Liver (tissue), 3 donors: ENCODE data around the gene RAB18.

ENCODE experiments used
- CTCF ChIP-seq: fragments of 150-350 bp; IDR thresholded peaks from 2 replicates; pipeline ENCODE4 v1.5.1; 2017; ENCODE audit warnings: improper control_type of control experiment, low read depth, low read length; ENCODE audit not compliant: missing input control
- FOXA1 ChIP-seq: IDR thresholded peaks from 2 replicates; pipeline ENCODE4 v1.6.1; 2016; ENCODE audit warnings: antibody characterized with exemption
- GABPA ChIP-seq, 2 donors: IDR thresholded peaks in 1 of 2; conservative IDR thresholded peaks in 1 of 2; 2 replicates each; pipeline ENCODE4 v1.6.1; 2016; ENCODE audit warnings: antibody characterized with exemption in 2 of 2, mild to moderate bottlenecking in 1 of 2, moderate library complexity in 1 of 2
- HNF4G ChIP-seq: IDR thresholded peaks from 2 replicates; pipeline ENCODE4 v1.6.1; 2016; ENCODE audit warnings: antibody characterized with exemption
- NR2F2 ChIP-seq: IDR thresholded peaks from 2 replicates; pipeline ENCODE4 v1.6.1; 2016; ENCODE audit warnings: antibody characterized with exemption
- RAD21 ChIP-seq, 2 donors: IDR thresholded peaks; 2 replicates each; pipeline ENCODE4 v1.6.1; 2016; ENCODE audit warnings: antibody characterized with exemption in 2 of 2, mild to moderate bottlenecking in 2 of 2
- TAF1 ChIP-seq: conservative IDR thresholded peaks from 2 replicates; pipeline ENCODE4 v1.6.1; 2016; ENCODE audit warnings: antibody characterized with exemption, mild to moderate bottlenecking
- TF ChIP-seq, protein P1 (sequence below): IDR thresholded peaks from 2 replicates; pipeline ENCODE4 v1.6.1; 2016; ENCODE audit warnings: antibody characterized with exemption
- TF ChIP-seq, protein P2 (sequence below): IDR thresholded peaks from 2 replicates; pipeline ENCODE4 v1.6.1; 2016; ENCODE audit warnings: antibody characterized with exemption, mild to moderate bottlenecking
- TF ChIP-seq, protein P3 (sequence below): IDR thresholded peaks from 2 replicates; pipeline ENCODE4 v1.6.1; 2016; ENCODE audit warnings: antibody characterized with exemption
- donor health status: healthy.
- donor health status: healthy.

GRCh38 chr10:27527666-27528295, 23.7 kb downstream of the RAB18 start:
- TF ChIP-seq CTCF (no peak), HNF4G (no peak), TAF1 (no peak), FOXA1 (no peak), RAD21 (IDR thresholded peaks at IDR 0.05) (no peak), NR2F2 (no peak), GABPA (IDR thresholded peaks at IDR 0.05 in 1 of 2, conservative IDR thresholded peaks at IDR 0.05 in 1 of 2) (no peak)
- TF ChIP-seq, protein P1, sequence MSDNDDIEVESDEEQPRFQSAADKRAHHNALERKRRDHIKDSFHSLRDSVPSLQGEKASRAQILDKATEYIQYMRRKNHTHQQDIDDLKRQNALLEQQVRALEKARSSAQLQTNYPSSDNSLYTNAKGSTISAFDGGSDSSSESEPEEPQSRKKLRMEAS: no peak
- TF ChIP-seq, protein P2, sequence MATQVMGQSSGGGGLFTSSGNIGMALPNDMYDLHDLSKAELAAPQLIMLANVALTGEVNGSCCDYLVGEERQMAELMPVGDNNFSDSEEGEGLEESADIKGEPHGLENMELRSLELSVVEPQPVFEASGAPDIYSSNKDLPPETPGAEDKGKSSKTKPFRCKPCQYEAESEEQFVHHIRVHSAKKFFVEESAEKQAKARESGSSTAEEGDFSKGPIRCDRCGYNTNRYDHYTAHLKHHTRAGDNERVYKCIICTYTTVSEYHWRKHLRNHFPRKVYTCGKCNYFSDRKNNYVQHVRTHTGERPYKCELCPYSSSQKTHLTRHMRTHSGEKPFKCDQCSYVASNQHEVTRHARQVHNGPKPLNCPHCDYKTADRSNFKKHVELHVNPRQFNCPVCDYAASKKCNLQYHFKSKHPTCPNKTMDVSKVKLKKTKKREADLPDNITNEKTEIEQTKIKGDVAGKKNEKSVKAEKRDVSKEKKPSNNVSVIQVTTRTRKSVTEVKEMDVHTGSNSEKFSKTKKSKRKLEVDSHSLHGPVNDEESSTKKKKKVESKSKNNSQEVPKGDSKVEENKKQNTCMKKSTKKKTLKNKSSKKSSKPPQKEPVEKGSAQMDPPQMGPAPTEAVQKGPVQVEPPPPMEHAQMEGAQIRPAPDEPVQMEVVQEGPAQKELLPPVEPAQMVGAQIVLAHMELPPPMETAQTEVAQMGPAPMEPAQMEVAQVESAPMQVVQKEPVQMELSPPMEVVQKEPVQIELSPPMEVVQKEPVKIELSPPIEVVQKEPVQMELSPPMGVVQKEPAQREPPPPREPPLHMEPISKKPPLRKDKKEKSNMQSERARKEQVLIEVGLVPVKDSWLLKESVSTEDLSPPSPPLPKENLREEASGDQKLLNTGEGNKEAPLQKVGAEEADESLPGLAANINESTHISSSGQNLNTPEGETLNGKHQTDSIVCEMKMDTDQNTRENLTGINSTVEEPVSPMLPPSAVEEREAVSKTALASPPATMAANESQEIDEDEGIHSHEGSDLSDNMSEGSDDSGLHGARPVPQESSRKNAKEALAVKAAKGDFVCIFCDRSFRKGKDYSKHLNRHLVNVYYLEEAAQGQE: no peak
- TF ChIP-seq, protein P3, sequence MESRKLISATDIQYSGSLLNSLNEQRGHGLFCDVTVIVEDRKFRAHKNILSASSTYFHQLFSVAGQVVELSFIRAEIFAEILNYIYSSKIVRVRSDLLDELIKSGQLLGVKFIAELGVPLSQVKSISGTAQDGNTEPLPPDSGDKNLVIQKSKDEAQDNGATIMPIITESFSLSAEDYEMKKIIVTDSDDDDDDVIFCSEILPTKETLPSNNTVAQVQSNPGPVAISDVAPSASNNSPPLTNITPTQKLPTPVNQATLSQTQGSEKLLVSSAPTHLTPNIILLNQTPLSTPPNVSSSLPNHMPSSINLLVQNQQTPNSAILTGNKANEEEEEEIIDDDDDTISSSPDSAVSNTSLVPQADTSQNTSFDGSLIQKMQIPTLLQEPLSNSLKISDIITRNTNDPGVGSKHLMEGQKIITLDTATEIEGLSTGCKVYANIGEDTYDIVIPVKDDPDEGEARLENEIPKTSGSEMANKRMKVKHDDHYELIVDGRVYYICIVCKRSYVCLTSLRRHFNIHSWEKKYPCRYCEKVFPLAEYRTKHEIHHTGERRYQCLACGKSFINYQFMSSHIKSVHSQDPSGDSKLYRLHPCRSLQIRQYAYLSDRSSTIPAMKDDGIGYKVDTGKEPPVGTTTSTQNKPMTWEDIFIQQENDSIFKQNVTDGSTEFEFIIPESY: no peak
